Choroid plexus epithelial cell (primary cell): ENCODE measurements around the gene RTP5.

Experiments used
- DNase-seq: peaks from one replicate; pipeline ENCODE4 v3.0.0-alpha.2; 2010; ENCODE audit warnings: low read depth
- H3K4me3 ChIP-seq: 2 replicates; pipeline ENCODE4 v1.5.1; 2011; ENCODE audit warnings: low read depth, mild to moderate bottlenecking, control low read depth, low read length, moderate library complexity
- CTCF ChIP-seq: conservative IDR thresholded peaks from 2 replicates; pipeline ENCODE4 v1.5.1; 2011; ENCODE audit warnings: low read depth, mild to moderate bottlenecking, control low read depth, inconsistent platforms, low read length, moderate library complexity

RTP5 gene

GRCh38 chr2:241857041-241857541, 12.4 kb upstream of the RTP5 start:
- no peak for TF ChIP-seq CTCF
- H3K4me3 ChIP-seq, result no peak overlapping the region
- DNase-seq, result no peak

- DNase-seq, result no peak
- TF ChIP-seq CTCF, result no peak
- H3K4me3 ChIP-seq, result no peak overlapping the region
Observed at GRCh38 chr2:241857572-241858121, 11.9 kb upstream of the RTP5 start.

DNA sequence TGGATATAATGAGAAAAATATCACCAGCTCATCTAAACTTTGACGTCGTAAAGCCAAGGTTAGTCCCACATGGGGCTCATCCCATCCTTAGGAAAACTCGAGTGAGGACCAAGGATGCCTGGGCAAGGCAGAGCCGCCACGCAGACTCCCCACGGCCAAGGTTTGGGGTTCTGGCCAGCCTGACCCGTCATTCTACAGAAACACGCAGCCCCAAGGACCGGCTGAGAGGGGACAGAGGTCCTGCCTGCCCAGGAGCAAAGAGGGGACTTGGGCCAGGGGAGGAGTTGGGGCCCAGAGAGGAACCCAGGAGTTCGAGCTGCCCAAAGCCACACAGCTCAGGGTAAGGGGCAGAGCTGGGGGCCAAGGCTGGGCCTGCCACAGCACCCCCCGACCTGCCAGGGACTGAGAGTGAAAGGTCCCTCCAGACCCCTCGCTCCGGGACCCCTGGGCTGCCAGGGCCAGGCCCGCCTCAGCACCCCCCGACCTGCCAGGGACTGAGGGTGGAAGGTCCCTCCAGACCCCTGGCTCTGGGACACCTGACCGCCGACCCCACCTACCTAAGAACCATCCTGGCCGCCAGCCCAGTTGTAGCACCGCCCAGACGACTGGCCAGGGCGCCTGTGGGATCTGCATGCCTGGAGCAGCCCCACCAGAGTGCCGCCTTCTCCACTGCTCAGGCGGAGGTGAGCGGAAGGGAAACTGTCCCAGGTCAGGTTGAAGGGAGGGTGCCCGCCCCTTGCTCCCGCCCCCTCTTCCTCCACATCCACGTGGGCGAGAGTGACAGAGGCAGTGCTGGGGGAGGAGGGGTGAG, 11.1 kb upstream of the RTP5 start, which contains the start of gene PDCD1:
Gene PDCD1, minus strand, starts transcription at position 689 of the 811 bp plus-strand sequence. Its CDS starts 56 bp downstream, at position 633.
- no peak for DNase-seq
- H3K4me3 ChIP-seq, result no peak within 1 kb of the TSS
- TF ChIP-seq CTCF, result no peak

- DNase-seq, result no peak
- TF ChIP-seq CTCF, result no peak
- H3K4me3 ChIP-seq, result no peak overlapping the region
Observed at GRCh38 chr2:241859017-241859435, 10.5 kb upstream of the RTP5 start.

DNA sequence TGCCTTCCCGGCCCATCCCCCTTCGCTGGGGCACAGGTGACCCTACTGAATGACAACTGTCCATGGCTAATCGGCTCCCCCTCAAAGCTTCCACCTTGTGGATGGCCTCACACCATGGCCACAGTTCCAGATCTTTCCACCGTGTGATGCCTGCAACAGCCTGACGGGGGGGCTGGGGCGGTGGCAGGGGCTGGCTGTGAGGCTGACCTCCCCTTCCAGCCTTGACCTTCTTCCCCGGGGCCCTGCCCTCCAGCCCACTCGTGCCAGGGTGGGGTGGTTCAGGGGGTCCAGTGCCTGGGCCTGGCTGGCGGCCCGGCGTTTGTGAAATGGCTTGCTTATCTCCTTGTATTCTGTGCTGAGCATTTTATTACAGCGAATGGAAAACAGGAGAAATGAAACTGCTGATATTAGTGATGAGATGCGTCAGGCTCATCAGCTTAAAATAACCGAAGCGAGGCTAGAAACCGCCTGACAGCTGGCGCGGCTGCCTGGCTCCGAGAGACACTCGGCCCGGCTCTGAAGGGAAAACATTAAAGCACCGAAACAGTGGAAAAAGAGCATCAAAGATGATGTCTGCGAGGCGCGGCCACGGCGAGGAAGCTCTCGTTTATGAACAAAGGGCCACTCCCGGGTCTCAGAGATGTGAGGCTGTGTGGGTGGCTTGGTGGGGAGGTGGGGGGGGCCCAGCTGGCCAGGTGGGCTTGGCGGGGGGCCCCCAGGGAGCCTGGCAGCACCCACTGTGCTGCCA, 9.9 kb upstream of the RTP5 start:
- no peak overlapping the region for H3K4me3 ChIP-seq
- no peak for TF ChIP-seq CTCF

GRCh38 chr2:241860184-241861078, 9.1 kb upstream of the RTP5 start:
- H3K4me3 ChIP-seq, result no peak overlapping the region
- DNase-seq, result no peak
- no peak for TF ChIP-seq CTCF

More for the DNA sequence above, 9.9 kb upstream of the RTP5 start:
- peak; percentile 51 for DNase-seq
